ENCODE measurements around the gene GLP2R.

DNA sequence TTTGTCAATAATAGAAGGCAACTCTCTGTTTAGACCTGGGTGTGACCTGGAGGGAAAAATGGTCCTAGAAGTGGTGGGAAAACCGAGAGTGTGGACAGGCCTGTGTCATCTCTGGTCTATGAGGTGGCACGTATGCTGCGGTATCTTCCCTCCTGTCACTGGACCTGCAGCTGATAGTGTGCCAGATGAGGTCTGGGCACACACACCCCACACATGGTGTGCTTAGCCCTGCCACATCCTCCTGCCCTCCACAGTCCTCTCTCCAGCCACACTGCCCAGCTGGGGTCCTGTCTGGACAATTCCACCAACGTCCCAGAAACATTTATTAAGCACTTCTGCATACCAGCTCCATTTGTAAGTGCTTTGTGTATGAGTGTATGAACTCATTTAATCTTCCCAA is 37.2 kb downstream of the GLP2R start:
- TF ChIP-seq EP300 (IDR thresholded peaks at IDR 0.05; ENCODE audit: low read depth) = no peak
- TF ChIP-seq POLR2A (IDR thresholded peaks at IDR 0.05) = no peak
- TF ChIP-seq, protein P1, sequence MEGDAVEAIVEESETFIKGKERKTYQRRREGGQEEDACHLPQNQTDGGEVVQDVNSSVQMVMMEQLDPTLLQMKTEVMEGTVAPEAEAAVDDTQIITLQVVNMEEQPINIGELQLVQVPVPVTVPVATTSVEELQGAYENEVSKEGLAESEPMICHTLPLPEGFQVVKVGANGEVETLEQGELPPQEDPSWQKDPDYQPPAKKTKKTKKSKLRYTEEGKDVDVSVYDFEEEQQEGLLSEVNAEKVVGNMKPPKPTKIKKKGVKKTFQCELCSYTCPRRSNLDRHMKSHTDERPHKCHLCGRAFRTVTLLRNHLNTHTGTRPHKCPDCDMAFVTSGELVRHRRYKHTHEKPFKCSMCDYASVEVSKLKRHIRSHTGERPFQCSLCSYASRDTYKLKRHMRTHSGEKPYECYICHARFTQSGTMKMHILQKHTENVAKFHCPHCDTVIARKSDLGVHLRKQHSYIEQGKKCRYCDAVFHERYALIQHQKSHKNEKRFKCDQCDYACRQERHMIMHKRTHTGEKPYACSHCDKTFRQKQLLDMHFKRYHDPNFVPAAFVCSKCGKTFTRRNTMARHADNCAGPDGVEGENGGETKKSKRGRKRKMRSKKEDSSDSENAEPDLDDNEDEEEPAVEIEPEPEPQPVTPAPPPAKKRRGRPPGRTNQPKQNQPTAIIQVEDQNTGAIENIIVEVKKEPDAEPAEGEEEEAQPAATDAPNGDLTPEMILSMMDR (IDR thresholded peaks at IDR 0.05) = no peak
